HG03432 (cell line): ENCODE measurements around the gene SLC39A7.

Experiments used
- ATAC-seq: cut with Tn5 transposase; IDR thresholded peaks from one replicate; pipeline ENCODE4 v1.9.1; 2021; ENCODE audit warnings: mild to moderate bottlenecking, moderate library complexity; ENCODE audit not compliant: unreplicated experiment

The SLC39A7 gene

GRCh38 chr6:33189164-33189563 is 11.5 kb upstream of the SLC39A7 start:
- no peak for ATAC-seq

GRCh38 chr6:33189625-33190448 is 10.8 kb upstream of the SLC39A7 start:
- no peak for ATAC-seq

GRCh38 chr6:33190504-33191107 is 10.1 kb upstream of the SLC39A7 start:
- no peak for ATAC-seq

GRCh38 chr6:33191383-33192104 is 9.1 kb upstream of the SLC39A7 start:
- no peak for ATAC-seq

GRCh38 chr6:33192105-33192646 is 8.5 kb upstream of the SLC39A7 start, which contains the start of gene COL11A2:
Gene COL11A2, minus strand, starts transcription at chr6:33192467. Its CDS starts 227 bp downstream, at chr6:33192240.
- no peak for ATAC-seq

GRCh38 chr6:33192671-33193602 is 7.7 kb upstream of the SLC39A7 start:
- ATAC-seq: no peak

- ATAC-seq: no peak
Measured at GRCh38 chr6:33193619-33194018, 7.0 kb upstream of the SLC39A7 start.

- no peak for ATAC-seq
Measured at GRCh38 chr6:33194431-33194979, 6.2 kb upstream of the SLC39A7 start.

- ATAC-seq: no peak
Measured at GRCh38 chr6:33195304-33196165, 5.1 kb upstream of the SLC39A7 start.

- no peak for ATAC-seq
Measured at GRCh38 chr6:33197431-33198048, 3.1 kb upstream of the SLC39A7 start.

- ATAC-seq: no peak
Measured at GRCh38 chr6:33198159-33198852, 2.4 kb upstream of the SLC39A7 start.

GRCh38 chr6:33198853-33199436 is 1.7 kb upstream of the SLC39A7 start:
- ATAC-seq: no peak

- peak; percentile 23 for ATAC-seq
Measured at GRCh38 chr6:33199687-33200218, 914 bp upstream of the SLC39A7 start.

GRCh38 chr6:33201147-33201545 is 479 bp downstream of the SLC39A7 start:
- ATAC-seq: peak; percentile 1

- no peak for ATAC-seq
Measured at GRCh38 chr6:33201935-33202334, 1.3 kb downstream of the SLC39A7 start.

GRCh38 chr6:33202799-33203198 is 2.1 kb downstream of the SLC39A7 start:
- ATAC-seq: no peak

GRCh38 chr6:33203443-33204164 is 2.9 kb downstream of the SLC39A7 start:
- no peak for ATAC-seq
